ENCODE measurements around the gene ICA1L.
"Not testable (repeated sequence)": the region's sequence is repeated elsewhere in the genome, so short reads cannot be mapped to it uniquely, and the experiment has no call there.

ICA1L gene

GRCh38 chr2:202847693-202848524 lies 23.7 kb downstream of the ICA1L start:
- DNase-seq, result no peak

- DNase-seq, result no peak
These were observed 26.9 kb downstream of the ICA1L start for GRCh38 chr2:202844656-202845055.

DNA sequence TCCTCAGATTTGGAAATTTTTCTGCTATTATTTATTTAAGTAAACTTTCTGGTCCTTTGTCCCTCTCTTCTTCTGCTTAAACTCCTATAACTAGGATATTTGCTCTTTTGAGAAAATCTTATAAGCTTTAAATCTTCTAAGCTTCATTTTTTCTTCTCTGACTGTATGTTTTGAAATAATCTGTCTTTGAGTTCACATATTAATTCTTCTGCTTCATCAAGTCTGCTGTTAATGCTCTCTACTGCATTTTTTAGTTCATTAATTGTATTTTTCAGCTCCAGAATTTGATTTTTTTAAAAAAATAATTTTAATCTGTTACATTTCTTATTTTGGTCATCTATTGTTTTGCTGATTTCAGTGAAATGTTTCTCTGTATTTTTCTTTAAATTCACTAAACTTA lies 28.9 kb downstream of the ICA1L start:
- no peak for DNase-seq

DNA sequence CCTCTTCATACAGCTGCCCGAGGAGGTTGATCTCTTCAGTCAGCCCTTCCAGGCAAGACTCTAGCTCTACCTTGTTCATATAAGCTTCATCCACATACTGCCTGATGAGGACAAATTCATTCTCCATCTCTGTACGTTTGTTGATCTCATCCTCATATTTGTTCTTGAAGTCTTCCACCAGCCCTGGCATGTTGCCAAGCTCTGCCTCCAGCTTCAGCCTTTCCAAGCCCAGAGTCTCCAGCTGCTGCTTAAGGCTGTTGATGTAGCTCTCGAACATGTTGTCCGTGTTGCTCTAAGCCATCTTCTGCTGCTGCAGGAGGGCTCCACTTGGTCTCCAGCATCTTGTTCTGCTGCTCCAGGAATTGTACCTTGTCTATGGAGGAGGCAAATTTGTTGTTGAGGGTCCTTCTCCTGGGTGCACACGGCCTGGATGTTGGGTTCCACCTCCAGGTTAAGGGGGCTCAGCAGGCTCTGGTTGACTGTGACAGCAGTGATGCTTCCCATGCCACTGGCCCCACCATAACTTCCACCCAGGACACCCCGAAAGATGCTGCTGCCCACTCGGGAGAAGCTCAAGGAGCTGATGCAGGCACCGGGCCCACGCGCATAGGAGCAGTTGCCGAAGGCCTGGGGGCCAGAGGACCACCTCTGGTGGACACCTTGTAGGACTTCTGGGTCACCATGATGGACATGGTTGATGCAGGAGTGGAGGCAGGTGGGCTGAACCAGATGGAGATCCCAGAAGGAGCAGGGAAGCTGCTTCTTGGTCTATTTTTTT lies 30.3 kb downstream of the ICA1L start:
- DNase-seq, result no peak

GRCh38 chr2:202831242-202832220 lies 40.0 kb downstream of the ICA1L start:
- DNase-seq, result peak; percentile 23

GRCh38 chr2:202824901-202825300 lies 46.7 kb downstream of the ICA1L start:
- no peak for DNase-seq

DNA sequence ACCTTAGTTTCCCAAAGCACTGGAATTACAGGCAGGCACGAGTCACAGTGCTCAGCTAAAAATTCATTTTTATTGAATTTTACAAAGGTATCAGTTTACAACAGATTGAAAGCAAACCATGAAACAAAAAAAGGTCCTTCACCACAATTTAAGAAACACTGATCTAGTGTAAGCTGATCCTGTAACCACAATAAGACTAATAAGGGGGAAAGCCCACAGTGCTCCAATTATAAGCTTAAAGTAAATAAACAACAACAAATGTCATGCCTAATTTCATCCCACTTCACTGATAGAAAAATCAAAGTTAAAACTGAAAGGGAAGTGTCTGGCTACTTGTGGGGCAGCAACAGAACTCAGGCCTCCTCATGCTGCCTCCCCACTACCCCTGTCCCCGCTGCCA lies 49.2 kb downstream of the ICA1L start:
- no peak for DNase-seq

DNA sequence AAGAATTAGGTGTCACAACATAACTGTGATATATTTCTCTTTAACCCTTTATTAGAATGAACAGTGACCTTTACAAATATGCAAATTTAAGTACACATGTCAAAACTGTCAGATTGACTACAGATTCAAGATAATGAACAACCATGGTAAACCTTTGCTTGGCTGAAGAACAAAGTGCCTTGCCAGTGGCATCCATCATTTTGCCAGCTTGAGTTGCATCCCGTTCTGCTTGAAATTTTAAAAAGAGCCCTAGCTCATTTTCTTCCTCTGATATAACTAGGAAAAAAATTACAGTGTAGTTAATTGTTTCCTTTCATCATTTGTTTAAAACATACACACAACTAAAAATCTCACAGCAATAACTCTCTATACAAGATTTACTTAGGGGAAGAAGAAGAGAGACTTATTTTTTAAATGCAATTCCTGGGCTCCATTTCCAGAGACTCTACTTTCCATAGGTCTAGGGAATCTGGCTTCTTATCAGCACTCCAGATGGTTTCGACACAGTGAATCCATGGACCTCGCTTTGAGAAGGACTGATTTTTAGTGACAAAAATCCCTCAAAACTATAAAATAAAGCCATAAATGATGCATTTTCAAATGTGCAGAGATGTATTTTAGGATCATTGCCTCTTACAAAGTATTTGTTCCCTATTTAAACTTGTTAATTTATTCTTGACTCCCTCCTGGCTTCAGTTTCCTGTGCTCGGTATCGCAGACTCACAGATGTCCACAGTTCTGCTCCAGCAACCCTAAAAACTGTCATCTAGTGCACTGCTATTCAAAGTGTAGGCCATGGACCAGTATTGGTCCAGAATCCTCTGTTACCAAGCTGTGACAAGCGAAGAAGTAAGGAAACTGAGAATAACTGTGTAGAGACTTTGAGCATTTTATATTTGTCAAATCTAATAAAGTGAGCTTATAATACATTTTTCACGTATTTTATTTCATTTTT lies 50.1 kb downstream of the ICA1L start:
- no peak for DNase-seq

GRCh38 chr2:202818321-202818720 lies 53.2 kb downstream of the ICA1L start:
- DNase-seq, result no peak

- no peak for DNase-seq
These were observed 53.8 kb downstream of the ICA1L start for GRCh38 chr2:202817771-202818170.

DNA sequence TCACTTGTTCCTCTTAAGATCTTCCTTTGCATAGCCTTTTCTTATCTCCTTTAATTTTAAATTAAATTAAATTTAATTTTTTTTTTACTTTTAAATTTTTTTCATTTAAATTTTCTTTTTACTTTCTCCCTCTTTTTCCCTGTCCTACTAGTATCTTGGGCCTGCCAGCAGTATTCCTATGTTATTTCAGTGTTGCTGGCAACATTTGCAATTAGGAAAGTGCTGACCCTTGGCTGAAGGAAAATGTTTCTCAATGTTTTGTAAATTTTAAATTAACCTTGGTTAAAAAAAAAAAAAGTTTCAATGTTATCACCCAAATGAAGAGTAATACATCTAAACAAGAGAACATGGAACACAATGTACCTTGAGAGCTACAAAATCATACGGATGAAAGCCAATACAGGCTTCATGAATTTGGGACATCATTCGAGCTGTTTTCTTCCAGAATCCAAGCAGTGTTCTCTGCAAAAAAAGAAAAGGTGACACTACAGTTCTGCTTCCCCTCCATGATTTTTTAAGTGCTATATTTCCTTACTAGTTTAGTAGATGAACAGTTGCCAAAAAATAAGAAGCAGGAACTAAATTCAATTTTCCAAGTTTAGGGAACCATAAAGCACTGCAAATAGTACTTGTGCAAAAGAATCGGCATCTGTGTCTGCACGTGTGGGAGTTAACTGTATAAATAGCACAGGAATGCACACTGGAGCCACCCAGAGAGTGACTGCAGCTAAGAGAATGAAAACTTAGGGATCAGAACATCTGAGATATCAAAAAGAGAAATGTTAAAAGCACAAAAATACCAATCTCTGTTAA lies 55.8 kb downstream of the ICA1L start:
- no peak for DNase-seq

DNA sequence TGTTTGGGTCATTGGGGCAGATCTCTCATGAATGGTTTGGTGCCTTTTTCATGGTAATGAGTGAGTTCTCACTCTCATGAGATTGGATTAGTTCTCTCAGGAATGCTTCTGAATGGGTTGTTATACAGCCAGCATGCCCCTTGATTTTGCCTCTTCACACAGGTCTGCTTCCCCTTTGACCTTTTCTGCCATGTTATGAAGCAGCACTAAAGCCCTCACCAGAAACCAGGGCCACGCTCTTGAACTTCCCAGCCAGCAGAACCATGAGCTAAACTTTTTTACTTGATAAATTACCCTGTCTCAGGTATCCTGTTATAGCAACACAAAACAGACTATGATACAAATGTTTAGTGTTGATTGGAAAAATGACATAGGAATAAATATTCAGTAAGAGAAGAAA lies 57.3 kb downstream of the ICA1L start:
- no peak for DNase-seq

- DNase-seq, result no peak
These were observed 58.2 kb downstream of the ICA1L start for GRCh38 chr2:202813387-202813786.

DNA sequence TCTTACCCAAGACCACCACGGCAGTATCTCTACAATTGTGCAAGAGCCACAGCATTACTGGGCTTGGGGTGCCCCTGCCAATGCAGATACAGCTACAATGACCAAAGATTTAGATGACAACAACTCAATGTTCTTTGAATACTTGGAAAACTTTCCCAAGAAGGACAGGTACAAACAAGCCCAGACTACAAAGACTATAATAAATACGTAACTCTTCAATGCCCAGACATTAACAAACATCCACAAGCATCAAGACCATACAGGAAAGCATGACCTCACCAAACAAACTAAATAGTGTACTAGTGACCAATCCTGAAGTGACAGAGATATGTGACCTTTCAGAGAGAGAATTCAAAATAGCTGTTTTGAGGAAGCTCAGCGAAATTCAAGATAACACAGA lies 62.8 kb downstream of the ICA1L start:
- DNase-seq, result no peak

DNA sequence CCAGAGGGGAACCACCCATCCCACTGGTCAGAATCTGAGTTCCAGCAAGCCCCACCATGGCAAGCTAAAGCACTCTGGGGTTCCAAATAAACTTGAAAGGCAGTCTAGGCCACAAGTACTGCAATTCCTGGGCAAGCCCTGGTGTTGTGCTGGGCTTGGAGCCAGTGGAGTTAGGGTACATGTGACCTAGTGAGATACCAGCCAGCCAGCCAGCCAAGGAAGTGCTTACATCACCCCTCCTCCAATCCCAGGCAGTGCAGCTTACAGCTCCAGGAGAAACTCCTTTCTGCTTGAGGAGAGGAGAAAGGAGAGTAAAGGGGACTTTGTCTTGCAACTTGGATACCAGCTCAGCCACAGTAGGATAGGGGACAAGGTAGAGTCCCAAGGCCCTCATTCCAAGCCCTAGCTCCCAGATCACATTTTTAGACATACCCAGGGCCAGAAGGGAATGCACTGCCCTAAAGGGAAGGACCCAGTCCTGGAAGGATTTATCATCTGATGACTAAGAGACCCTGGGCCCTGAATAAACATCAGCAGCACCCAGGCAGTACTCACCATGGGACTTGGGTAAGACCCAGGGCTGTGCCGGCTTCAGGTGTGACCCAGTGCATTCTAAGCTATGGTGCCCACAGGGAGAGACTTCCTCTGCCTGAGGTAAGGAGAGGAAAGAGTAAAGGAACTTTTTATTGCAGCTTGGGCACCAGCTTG lies 64.0 kb downstream of the ICA1L start:
- DNase-seq, result not testable (repeated sequence)

DNA sequence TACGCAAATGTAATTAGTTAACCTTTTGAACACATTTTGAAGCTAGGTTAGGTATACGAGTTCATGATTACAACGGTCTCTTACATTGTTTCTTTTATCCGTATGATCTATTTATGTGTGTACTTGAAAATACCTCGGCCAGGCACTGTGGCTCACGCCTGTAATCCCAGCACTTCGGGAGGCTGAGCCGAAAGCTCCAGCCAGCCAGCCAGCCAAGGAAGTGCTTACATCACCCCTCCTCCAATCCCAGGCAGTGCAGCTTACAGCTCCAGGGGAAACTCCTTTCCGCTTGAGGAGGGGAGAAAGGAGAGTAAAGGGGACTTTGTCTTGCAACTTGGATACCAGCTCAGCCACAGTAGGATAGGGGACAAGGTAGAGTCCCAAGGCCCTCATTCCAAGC lies 65.7 kb downstream of the ICA1L start:
- not testable (repeated sequence) for DNase-seq

DNA sequence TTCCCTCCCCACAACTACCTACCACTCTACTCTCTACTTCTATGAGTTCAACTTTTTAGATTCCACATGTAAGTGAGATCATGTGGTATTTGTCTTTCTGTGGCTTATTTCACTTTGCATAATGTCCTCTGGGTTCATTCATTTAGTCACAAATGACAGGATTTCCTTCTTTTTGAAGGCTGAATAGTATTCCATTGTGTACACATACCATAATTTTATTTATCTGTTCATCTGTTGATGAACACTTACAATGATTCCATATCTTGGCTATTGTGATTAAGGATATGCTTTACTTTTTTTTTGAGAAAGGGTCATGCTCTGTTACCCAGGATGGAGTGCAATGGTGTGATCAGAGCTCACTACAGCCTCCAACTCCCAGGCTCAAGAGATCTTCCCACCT lies 73.6 kb downstream of the ICA1L start:
- DNase-seq, result no peak

DNA sequence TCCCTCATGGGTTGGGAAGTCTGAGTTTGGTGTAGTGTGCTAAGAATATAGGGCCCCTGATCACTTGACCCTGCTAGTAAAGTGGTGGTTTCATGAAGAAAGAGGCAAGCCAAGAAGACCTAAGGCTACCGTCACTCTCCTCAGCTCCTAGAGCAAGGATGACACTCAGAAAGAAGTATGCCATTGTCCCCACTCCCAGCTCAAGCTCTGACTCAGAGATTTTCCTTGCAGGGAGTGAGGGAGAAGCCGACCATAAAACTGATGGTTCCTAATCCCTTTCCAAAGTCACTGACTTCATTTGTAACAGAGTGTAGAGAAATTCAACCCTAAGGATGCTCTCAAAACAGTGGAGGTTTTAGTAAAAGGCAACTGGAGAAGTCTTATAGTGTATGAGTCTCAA lies 80.9 kb downstream of the ICA1L start:
- no peak for DNase-seq

GRCh38 chr2:202786842-202787241 lies 84.7 kb downstream of the ICA1L start:
- DNase-seq, result no peak

GRCh38 chr2:202782940-202783558 lies 88.5 kb downstream of the ICA1L start:
- DNase-seq, result no peak

Data from NCI-H1092 treated with DMSO at 0.1 percent for 48 hours (cell line).